Measurements from ENCODE around the gene MYL11.

- no peak for TF ChIP-seq HOXB5 (CRISPR knock-in tag; IDR thresholded peaks at IDR 0.05)
- no peak for TF ChIP-seq CEBPB (IDR thresholded peaks at IDR 0.05)
- no peak for TF ChIP-seq CTCF (IDR thresholded peaks at IDR 0.05)
- no peak for TF ChIP-seq EP300 (IDR thresholded peaks at IDR 0.05)
- no peak for TF ChIP-seq POLR2A (IDR thresholded peaks at IDR 0.05; ENCODE audit: low read length)
- no peak for TF ChIP-seq KDM1A (IDR thresholded peaks at IDR 0.05; ENCODE audit: low read depth)
- TF ChIP-seq, protein P1, sequence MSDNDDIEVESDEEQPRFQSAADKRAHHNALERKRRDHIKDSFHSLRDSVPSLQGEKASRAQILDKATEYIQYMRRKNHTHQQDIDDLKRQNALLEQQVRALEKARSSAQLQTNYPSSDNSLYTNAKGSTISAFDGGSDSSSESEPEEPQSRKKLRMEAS (IDR thresholded peaks at IDR 0.05) = no peak
Measured at GRCh38 chr16:30375864-30376263, 1.3 kb downstream of the MYL11 start.
